ENCODE measurements around the gene SPRR2A.
"Not testable (repeated sequence)": the region's sequence is repeated elsewhere in the genome, so short reads cannot be mapped to it uniquely, and the experiment has no call there.

The SPRR2A gene

DNA sequence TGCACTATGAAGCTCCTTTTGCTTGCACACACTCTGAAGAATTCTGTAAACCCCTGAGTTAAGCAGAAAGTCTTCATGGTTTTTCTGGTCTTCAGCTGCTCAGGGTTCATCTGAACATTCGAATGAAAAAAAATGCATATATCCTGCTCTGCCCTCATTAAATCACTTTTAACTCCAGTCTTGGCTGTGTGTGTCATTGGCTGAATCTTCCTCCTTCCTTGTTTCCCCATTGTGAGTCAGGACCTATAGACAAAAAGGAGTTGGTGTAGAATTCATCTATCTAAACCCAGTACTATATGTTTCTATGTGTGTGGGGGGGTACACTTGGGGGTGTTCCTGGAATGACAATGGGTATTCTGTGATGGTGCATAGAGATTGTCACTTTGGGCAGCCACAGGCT lies 32.9 kb downstream of the SPRR2A start:
- no peak for DNase-seq

- DNase-seq, result no peak
Measured at GRCh38 chr1:153023109-153023508, 34.2 kb downstream of the SPRR2A start.

DNA sequence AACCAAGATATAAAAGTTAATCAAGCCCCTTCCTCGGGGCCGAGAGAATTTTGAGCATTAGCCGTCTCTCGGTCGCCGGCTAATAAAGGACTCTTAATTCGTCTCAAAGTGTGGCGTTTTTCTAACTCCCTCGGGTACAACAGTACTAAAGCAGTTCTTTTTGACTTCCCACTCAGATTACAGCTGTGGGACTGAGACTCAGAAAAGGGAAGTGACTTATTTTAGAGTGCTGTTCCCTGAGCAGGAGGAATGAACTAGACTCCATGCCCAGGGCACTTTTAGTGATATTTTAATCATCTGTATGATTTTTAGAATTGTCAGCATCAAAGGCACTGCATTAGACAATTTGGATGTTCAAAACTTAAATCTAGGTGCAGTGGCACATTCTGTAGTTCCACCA lies 35.0 kb downstream of the SPRR2A start:
- DNase-seq, result not testable (repeated sequence)

GRCh38 chr1:153021829-153022228 lies 35.5 kb downstream of the SPRR2A start:
- not testable (repeated sequence) for DNase-seq

DNA sequence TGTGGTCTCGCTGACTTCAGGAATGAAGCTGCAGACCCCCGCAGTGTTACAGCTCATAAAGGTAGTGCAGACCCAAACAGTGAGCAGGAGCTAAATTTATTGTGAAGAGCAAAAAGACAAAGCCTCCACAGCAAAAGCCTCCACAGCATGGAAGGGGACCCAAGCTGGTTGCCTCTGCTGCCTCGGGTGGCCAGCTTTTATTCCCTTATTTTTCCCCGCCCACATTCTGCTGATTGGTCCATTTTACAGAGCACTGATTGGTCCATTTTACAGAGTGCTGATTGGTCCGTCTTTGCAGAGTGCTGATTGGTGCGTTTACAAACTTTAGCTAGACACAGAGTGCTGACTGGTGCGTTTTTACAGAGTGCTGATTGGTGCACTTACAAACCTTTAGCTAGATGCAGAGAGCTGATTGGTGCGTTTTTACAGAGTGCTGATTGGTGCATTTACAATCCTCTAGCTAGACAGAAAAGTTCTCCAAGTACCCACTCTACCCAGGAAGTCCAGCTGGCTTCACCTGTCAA lies 46.0 kb downstream of the SPRR2A start:
- DNase-seq, result not testable (repeated sequence)
